Measurements from ENCODE around the gene LRIT2.

The LRIT2 gene

DNA sequence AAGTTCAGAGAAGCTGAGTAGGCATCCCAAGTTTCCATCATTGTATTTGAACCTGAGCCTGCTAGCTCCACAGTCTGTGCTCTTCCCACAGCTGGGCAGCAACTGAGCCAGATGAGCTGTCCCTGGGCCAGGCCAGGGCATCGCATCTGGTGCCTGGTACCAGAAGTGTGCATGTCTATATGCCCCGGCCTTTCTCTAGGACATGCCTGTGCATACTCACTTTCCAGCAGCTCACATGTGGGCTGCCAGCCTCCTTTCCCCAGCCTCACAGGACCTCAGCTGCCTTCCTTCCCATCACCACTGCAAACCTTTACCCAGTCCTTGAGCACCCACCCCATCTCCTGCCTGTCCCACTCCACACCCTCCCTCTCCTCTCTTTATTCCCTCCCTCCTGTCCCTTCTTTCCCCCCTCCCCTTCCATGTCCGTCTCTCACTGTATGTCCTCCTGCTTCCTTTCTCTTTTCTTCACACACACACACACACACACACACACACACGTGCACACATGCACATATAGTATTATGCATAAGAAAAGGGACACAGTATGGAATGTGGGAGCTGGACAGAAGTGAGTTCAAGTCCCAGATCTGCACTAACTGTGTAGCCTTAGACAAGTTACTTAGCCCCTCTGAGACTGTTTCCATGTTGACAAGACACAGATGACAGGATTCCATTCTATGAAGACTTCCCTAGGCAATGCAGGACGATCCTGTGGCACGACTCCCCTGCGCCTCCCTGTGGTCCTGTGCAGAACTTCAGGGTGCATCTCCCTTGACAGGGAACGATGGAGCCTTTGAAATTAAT is 20.1 kb downstream of the LRIT2 start:
- H3K9me3 ChIP-seq: no peaks in the 10 kb centered on the region
- H3K27ac ChIP-seq: no peak overlapping the region
- H3K4me3 ChIP-seq: no peak overlapping the region
- peak in 1 of 2 experiments; percentile 17 for TF ChIP-seq CTCF (IDR thresholded peaks at IDR 0.05)
- H3K36me3 ChIP-seq: no peaks in the 10 kb centered on the region
- intact Hi-C loops (cut with DNase I; ENCODE audit: low total_unique reads): no loop called here
- DNase-seq: peak in 1 of 2 donors; percentile 38
- H3K27me3 ChIP-seq: peaks cover 0 to 34% of the 10 kb centered on the region in 2 donors
- no peaks in the 10 kb centered on the region for H3K4me1 ChIP-seq

DNA sequence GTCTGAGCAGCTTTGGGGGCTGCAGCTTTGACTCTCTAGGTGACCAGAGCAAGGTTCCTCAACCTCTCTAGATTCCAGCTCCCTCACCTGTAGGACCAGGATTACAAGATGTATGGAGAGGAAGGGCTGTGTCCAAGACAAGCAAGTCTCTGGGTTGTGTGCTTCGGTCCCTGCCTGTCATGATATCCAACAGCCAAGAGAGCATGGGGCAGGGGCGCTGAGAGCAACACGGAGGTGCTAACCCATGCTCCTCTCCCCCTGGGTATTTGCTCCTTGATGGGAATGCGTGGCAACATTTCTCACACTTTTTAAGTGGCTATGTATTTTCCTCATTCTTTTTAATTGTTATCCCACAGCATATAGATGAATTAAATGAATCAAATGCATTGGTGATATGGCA is 20.7 kb downstream of the LRIT2 start:
- H3K36me3 ChIP-seq: no peaks in the 10 kb centered on the region
- H3K9me3 ChIP-seq: no peaks in the 10 kb centered on the region
- H3K4me1 ChIP-seq: no peaks in the 10 kb centered on the region
- intact Hi-C loops (cut with DNase I; ENCODE audit: low total_unique reads): no loop called here
- no peak for TF ChIP-seq CTCF (IDR thresholded peaks at IDR 0.05)
- no peak for DNase-seq
- no peak overlapping the region for H3K4me3 ChIP-seq
- H3K27me3 ChIP-seq: peaks cover 0 to 34% of the 10 kb centered on the region in 2 donors
- H3K27ac ChIP-seq: no peak overlapping the region

- intact Hi-C loops (cut with DNase I; ENCODE audit: low total_unique reads): no loop called here
- no peak for TF ChIP-seq CTCF (IDR thresholded peaks at IDR 0.05)
- no peak overlapping the region for H3K27ac ChIP-seq
Observed at GRCh38 chr10:84204122-84204521, 21.2 kb downstream of the LRIT2 start.

DNA sequence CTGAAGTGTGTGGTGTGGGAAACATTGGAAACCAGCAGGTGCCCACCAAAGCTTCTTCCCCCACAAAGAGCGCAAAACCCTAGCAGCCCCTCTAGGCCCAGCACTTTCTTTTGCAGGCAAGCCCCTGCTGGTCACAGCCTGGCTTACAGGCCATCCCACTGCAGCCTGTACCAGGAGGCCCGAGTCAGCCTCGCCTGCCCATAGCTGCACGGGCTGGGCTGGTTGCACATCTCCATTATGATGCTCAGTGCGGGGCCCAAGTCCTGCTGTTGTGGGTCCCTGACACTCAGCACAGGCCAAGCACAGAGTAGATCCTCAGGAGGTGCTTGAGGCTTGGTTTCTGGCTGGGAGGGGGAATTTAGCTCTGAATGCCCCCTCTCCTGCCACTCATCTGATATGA is 23.0 kb downstream of the LRIT2 start:
- TF ChIP-seq CTCF (IDR thresholded peaks at IDR 0.05): no peak
- Histone ChIP-seq H3K9me3 (no peaks in the 10 kb centered on the region), H3K4me1 (no peaks in the 10 kb centered on the region), H3K4me3 (no peak overlapping the region), H3K36me3 (no peaks in the 10 kb centered on the region), H3K27me3 (peaks cover 0 to 43% of the 10 kb centered on the region in 2 donors), H3K27ac (no peak overlapping the region)
- peak in 1 of 2 donors; percentile 45 for DNase-seq
- intact Hi-C loops (cut with DNase I; ENCODE audit: low total_unique reads): no loop called here

More at GRCh38 chr10:84204122-84204521, 21.2 kb downstream of the LRIT2 start:
- peak in 1 of 2 donors; percentile 42 for DNase-seq
- no peaks in the 10 kb centered on the region for H3K36me3 ChIP-seq
- no peaks in the 10 kb centered on the region for H3K4me1 ChIP-seq
- H3K27me3 ChIP-seq: peaks cover 0 to 34% of the 10 kb centered on the region in 2 donors
- H3K9me3 ChIP-seq: no peaks in the 10 kb centered on the region
- no peak overlapping the region for H3K4me3 ChIP-seq

- H3K27me3 ChIP-seq: peaks cover 0 to 47% of the 10 kb centered on the region in 2 donors
- intact Hi-C loops (cut with DNase I; ENCODE audit: low total_unique reads): no loop called here
- no peak for TF ChIP-seq CTCF (IDR thresholded peaks at IDR 0.05)
- H3K36me3 ChIP-seq: no peaks in the 10 kb centered on the region
- no peak overlapping the region for H3K27ac ChIP-seq
- no peaks in the 10 kb centered on the region for H3K4me1 ChIP-seq
- DNase-seq: peak in 1 of 2 donors; percentile 43
- H3K4me3 ChIP-seq: no peak overlapping the region
- no peaks in the 10 kb centered on the region for H3K9me3 ChIP-seq
Observed at GRCh38 chr10:84201682-84202081, 23.7 kb downstream of the LRIT2 start.

All from tibial artery (tissue), 4 donors.